GM19043 (cell line): ENCODE results near the gene DNAJC5.

Experiments used
- ATAC-seq: cut with Tn5 transposase; IDR thresholded peaks from one replicate; pipeline ENCODE4 v1.9.1; 2021; ENCODE audit warnings: low read depth; ENCODE audit not compliant: unreplicated experiment

Gene DNAJC5

DNA sequence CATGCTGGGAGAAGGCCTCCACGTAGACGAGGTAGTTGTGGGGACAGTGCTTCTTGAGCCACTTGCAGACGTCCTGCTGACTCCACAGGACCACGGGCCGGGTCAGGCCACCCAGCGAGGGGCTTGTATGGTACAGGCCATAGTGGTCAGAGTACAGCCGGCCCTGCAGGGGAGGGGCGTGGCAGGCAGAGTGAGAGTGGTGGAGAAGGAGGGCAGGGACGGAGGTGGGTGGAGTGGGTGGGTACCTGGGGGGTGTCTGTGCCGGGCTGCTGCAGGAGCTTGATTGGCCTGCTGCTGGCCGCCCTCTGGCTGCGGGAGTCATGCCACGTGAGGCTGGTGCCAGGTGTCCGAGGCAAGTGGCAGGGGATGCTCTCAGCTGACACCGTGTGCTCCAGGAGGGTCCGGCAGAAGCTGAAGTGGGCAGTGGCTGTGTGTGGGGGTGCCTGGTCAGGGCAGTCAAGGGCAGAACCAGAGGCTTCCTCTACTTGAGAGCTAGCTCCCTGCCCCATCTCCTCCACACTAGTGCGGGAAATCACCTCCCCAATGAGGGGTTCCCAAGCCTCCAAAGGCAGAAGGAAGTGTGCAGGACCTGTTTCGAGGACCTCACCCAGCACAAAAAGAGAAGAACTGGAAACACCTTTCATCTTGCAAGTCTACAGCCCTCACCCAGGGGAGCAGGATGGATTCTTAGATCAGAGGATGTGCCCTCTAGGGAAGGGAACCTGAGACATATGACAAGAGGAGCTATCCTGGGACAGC lies 82.2 kb downstream of the DNAJC5 start:
- no peak for ATAC-seq

DNA sequence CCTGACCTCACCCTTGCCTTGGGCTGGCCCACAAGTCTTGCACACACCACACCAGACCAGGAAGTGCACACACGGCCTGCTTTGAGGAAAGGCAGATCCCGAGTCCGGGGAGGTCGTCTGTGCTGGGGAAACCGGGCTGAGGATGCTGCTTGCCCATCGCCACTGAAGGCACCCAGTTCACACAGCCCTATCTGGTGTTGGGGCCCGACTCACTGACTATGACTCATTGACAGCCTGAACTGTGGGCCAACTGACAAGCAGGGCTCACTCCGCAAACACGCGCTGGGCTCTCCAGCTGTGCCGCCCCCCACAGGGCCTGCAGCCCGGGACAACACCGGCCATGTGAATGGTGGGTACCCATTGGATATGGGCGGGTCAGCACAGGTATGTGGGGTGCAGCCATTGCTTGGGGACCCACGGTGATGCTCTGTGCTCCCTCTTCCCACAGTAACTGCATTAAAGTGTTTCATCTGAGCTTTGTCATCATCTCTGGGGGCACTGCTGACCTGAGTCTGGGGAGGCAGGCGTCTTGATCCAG lies 82.9 kb downstream of the DNAJC5 start:
- no peak for ATAC-seq

GRCh38 chr20:63978319-63979228 lies 83.6 kb downstream of the DNAJC5 start:
- no peak for ATAC-seq

GRCh38 chr20:63979229-63979556 lies 84.3 kb downstream of the DNAJC5 start:
- ATAC-seq = no peak

- no peak for ATAC-seq
Measured at GRCh38 chr20:63979557-63980316, 84.8 kb downstream of the DNAJC5 start, which contains the start of gene SAMD10. SAMD10 (minus strand) TSS chr20:63979642; CDS start chr20:63979467, 175 bp downstream.

DNA sequence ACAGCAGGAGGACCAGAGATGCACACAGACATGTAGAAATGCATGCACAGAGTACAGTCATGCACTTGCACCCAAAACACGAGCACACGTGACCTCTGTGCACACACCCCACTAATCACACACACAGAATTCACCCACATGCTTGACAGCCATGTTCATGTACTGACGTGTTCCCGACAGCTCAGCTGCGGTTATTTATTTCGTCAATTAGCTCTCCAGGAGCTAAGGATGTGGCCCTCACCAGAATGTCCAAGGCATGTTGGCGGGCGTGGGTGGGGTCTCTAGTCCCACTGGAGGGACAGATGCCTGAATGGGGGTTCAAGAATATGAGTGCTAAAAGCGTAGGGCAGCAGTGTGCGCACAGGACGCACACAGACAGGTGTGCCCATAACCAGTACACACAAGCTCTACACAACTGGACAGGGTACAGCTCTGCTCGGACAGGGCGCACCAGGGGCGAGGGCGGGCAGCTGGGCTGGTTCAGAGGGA lies 85.4 kb downstream of the DNAJC5 start:
- ATAC-seq = no peak

DNA sequence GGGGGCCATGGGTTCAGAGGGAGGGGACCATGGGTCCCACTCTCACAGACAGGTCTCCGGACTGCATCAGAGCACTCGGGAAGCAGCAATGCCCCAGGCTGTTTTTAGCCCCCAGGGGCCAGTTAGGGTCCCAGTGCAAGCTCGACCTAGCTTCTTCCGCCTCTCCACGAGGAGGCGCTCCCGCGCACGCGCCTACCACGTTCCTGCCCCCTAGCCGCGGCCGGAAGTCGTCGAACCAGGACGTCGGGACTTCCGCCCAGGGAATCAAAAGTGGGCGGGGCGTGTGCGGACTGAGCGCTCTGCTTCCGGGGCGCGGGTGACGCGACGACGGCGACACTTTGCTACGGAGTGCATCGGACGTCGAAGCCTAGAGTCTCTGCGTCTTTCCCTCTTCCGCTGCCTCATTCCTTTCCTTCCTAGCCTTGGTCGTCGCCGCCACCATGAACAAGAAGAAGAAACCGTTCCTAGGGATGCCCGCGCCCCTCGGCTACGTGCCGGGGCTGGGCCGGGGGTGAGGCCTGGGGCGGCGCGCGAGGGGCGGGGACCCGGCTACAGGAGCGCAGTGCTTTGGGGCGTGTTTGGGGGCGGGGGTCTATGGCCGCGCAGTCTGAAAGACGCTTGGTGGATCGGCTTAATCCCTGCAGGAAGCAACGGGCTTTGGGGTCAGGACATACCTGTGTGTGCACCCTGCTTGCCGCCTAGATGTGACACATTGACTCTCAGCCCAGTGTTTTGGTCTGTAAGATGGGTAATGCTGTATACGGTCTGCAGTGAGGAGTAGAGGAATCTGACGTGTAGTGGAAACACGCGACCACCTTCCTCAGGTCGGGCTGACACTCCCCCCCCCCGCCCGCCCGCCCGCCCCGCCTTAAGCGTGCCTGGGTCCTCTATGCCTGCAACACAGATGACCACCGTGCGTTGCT lies 86.1 kb downstream of the DNAJC5 start, which contains the start of gene PRPF6:
TSS of gene PRPF6 (plus strand) at position 327 of the 923 bp plus-strand sequence. CDS start at position 441, 114 bp downstream.
- peak; percentile 45 for ATAC-seq

DNA sequence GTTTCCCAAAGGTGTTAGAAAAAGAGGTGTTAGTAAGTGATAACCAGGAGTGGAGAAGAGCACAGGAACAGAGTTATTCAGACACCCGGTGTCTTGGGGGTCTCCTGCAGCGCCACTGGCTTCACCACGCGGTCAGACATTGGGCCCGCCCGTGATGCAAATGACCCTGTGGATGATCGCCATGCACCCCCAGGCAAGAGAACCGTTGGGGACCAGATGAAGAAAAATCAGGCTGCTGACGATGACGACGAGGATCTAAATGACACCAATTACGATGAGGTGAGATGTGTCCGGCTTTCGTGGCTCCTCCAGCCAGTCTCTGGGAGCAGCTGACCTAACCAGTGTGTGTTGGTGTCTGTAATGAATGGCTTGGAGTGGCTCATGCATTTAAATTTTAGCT lies 88.0 kb downstream of the DNAJC5 start:
- ATAC-seq = no peak
